Hepatocyte (in vitro differentiated cells): Measurements from ENCODE around the gene ARHGAP26. TPM values are rescaled to one million over a fixed set of nuclear protein-coding genes. Genes with fewer than 3 reads are reported as not detected.

Experiments used
- DNase-seq: peaks from one replicate; pipeline ENCODE4 v3.0.0-alpha.2; 2016; ENCODE audit warnings: low spot score
- H2AFZ ChIP-seq: fragments of 200-600 bp; sonication (generic); 2 replicates; pipeline ENCODE4 v1.6.0; 2016; ENCODE audit warnings: antibody characterized with exemption, mild to moderate bottlenecking
- H3K27ac ChIP-seq: fragments of 200-600 bp; sonication (generic); 2 replicates; pipeline ENCODE4 v1.5.1; 2016; ENCODE audit warnings: mild to moderate bottlenecking
- H3K27me3 ChIP-seq: fragments of 200-600 bp; sonication (generic); 2 replicates; pipeline ENCODE4 v1.6.1; 2016
- H3K36me3 ChIP-seq: fragments of 200-600 bp; sonication (generic); replicated peaks from 2 replicates; pipeline ENCODE4 v1.5.1; 2016; ENCODE audit warnings: low read depth; ENCODE audit not compliant: insufficient read depth
- H3K4me1 ChIP-seq: fragments of 200-600 bp; sonication (generic); 2 replicates; pipeline ENCODE4 v1.5.1; 2016; ENCODE audit warnings: mild to moderate bottlenecking, moderate library complexity; ENCODE audit not compliant: insufficient read depth
- H3K4me2 ChIP-seq: fragments of 200-600 bp; sonication (generic); 2 replicates; pipeline ENCODE4 v1.6.0; 2016
- H3K4me3 ChIP-seq: fragments of 200-600 bp; sonication (generic); 2 replicates; pipeline ENCODE4 v1.5.1; 2016; ENCODE audit warnings: mild to moderate bottlenecking
- H3K79me2 ChIP-seq: fragments of 200-600 bp; sonication (generic); 2 replicates; pipeline ENCODE4 v1.6.0; 2017; ENCODE audit warnings: mild to moderate bottlenecking
- H3K9me2 ChIP-seq: fragments of 200-600 bp; sonication (generic); replicated peaks from 2 replicates; pipeline ENCODE4 v1.6.0; 2017; ENCODE audit warnings: mild to moderate bottlenecking; ENCODE audit not compliant: insufficient read depth
- H3K9me3 ChIP-seq: fragments of 200-600 bp; sonication (generic); 2 replicates; pipeline ENCODE4 v1.5.1; 2016; ENCODE audit warnings: low read depth, mild to moderate bottlenecking
- H4K20me1 ChIP-seq: fragments of 200-600 bp; sonication (generic); 2 replicates; pipeline ENCODE4 v1.6.0; 2016; ENCODE audit warnings: mild to moderate bottlenecking; ENCODE audit not compliant: insufficient read depth, poor library complexity, severe bottlenecking
- EZH2 ChIP-seq: fragments of 200-600 bp; sonication (generic); IDR thresholded peaks from 2 replicates; pipeline ENCODE4 v1.6.1; 2016; ENCODE audit warnings: antibody characterized with exemption, mild to moderate bottlenecking, borderline replicate concordance
- EZH2phosphoT487 ChIP-seq: fragments of 200-600 bp; sonication (generic); IDR thresholded peaks from one replicate; pipeline ENCODE4 v1.6.1; 2018; ENCODE audit warnings: antibody characterized with exemption, mild to moderate bottlenecking, low read depth, moderate library complexity; ENCODE audit not compliant: unreplicated experiment, severe bottlenecking
- WGBS: methylation state at CpG from one replicate; pipeline ENCODE4 v1.1.6; 2016; ENCODE audit warnings: low lambda C conversion rate; ENCODE audit errors: missing lambda C conversion rate; 5-methylcytosine and 5-hydroxymethylcytosine counted together
- polyA plus RNA-seq: library from polyadenylated mRNA; unstranded; fragments of >200 nt; fragmentation: Nextera tagmentation; extraction: Ambion mirVana; gene quantifications from 2 replicates; pipeline ENCODE4 v1.2.1, GENCODE V29; 2016
- total RNA-seq: library from RNA; depleted of rRNA; stranded (reverse); fragments of >200 nt; gene quantifications from 2 replicates; pipeline ENCODE4 v1.2.3, GENCODE V29; 2014
- TF ChIP-seq, protein P1 (sequence below): fragments of 200-600 bp; sonication (generic); IDR thresholded peaks from 2 replicates; pipeline ENCODE4 v1.5.1; 2016; ENCODE audit warnings: antibody characterized with exemption, mild to moderate bottlenecking; ENCODE audit not compliant: poor library complexity

Gene ARHGAP26
- total and polyA plus RNA-seq, 2 experiments from 2014 or later: 16.5 to 19.8 TPM

DNA sequence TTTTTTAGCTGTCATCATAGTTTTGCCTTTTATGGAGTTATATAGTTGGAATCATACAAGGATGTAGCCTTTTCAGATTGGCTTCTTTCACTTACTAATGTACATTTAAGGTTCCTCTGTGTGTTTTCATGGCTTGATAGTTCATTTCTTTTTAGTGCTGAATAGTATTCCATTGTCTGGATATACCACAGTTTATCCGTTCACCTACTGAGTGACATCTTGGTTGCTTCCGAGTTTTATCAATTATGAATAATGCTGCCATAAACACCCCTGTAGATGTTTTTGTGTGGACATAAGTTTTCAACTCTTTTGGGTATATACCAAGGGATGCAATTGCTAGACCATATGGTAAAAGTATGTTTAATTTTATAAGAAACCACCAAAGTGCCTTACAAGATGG, 497.0 kb downstream of the ARHGAP26 start:
- no peak for TF ChIP-seq EZH2phosphoT487
- TF ChIP-seq, protein P1, sequence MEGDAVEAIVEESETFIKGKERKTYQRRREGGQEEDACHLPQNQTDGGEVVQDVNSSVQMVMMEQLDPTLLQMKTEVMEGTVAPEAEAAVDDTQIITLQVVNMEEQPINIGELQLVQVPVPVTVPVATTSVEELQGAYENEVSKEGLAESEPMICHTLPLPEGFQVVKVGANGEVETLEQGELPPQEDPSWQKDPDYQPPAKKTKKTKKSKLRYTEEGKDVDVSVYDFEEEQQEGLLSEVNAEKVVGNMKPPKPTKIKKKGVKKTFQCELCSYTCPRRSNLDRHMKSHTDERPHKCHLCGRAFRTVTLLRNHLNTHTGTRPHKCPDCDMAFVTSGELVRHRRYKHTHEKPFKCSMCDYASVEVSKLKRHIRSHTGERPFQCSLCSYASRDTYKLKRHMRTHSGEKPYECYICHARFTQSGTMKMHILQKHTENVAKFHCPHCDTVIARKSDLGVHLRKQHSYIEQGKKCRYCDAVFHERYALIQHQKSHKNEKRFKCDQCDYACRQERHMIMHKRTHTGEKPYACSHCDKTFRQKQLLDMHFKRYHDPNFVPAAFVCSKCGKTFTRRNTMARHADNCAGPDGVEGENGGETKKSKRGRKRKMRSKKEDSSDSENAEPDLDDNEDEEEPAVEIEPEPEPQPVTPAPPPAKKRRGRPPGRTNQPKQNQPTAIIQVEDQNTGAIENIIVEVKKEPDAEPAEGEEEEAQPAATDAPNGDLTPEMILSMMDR: no peak
- TF ChIP-seq EZH2: no peak
- H3K9me3 ChIP-seq: no peaks in the 10 kb centered on the region
- DNase-seq: no peak
- H3K4me3 ChIP-seq: no peak overlapping the region
- no peak overlapping the region for H3K27ac ChIP-seq
- H3K36me3 ChIP-seq: no peaks in the 10 kb centered on the region
- H3K4me1 ChIP-seq: no peaks in the 10 kb centered on the region
- no peaks in the 10 kb centered on the region for H3K27me3 ChIP-seq
- H2AFZ ChIP-seq: no peak overlapping the region
- H3K9me2 ChIP-seq: no peaks in the 10 kb centered on the region
- no peaks in the 10 kb centered on the region for H3K79me2 ChIP-seq
- H4K20me1 ChIP-seq: no peaks in the 10 kb centered on the region
- no peak overlapping the region for H3K4me2 ChIP-seq
- 98% methylated on average over 2 of the region's 2 CpGs for WGBS

DNA sequence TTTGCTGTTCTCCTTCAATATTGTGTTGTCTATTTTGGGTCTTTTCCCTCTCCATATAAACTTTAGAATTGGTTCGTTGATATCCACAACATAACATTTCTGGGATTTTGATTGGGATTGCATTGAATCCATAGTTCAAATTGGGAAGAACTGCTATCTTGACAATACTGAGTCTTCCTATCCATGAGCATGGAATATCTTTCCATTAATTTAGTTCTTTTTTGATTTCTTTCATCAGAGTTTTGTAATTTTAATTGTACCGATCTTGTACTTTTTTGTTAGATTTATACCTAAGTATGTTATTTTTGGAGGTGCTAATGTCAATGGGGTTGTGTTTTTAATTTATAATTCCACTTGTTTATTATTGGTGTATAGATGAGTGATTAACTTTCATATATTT, 498.2 kb downstream of the ARHGAP26 start:
- no peak for DNase-seq
- Histone ChIP-seq H2AFZ (no peak overlapping the region), H3K27me3 (no peaks in the 10 kb centered on the region), H3K79me2 (no peaks in the 10 kb centered on the region), H4K20me1 (no peaks in the 10 kb centered on the region), H3K9me3 (no peaks in the 10 kb centered on the region), H3K4me2 (no peak overlapping the region), H3K4me3 (no peak overlapping the region), H3K27ac (no peak overlapping the region), H3K9me2 (no peaks in the 10 kb centered on the region), H3K4me1 (no peaks in the 10 kb centered on the region), H3K36me3 (no peaks in the 10 kb centered on the region)
- TF ChIP-seq EZH2 (no peak), EZH2phosphoT487 (no peak)
- TF ChIP-seq, protein P1: no peak
- whole genome bisulfite sequencing: 95% methylated on average over 2 of the region's 2 CpGs

DNA sequence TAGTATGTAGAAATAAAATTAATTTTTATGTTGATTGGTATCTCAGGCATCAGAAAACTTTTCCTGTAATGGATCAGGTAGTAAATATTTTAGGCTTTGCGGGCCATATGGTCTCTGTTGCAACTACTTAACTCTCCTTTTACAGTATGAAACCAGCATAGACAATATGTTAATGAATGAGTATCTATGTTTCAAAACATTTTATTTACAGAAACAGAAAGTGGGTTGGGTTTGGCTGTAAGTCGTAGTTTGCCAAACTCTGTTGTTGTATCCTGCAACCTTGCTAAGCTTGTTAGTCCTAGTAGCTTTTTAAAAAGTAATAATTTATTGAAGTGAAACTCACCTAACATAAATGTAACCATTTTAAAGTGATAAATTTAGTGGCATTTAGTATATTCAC, 501.3 kb downstream of the ARHGAP26 start:
- H3K4me2 ChIP-seq: no peak overlapping the region
- WGBS: 89% methylated on average over 2 of the region's 2 CpGs

More for the DNA sequence above, 501.3 kb downstream of the ARHGAP26 start:
- Histone ChIP-seq H3K9me3 (no peaks in the 10 kb centered on the region), H3K9me2 (no peaks in the 10 kb centered on the region), H4K20me1 (no peaks in the 10 kb centered on the region), H3K27me3 (no peaks in the 10 kb centered on the region), H3K79me2 (no peaks in the 10 kb centered on the region), H2AFZ (no peak overlapping the region), H3K4me1 (no peaks in the 10 kb centered on the region), H3K4me3 (no peak overlapping the region), H3K27ac (no peak overlapping the region), H3K36me3 (no peaks in the 10 kb centered on the region)
- TF ChIP-seq EZH2 (no peak), EZH2phosphoT487 (no peak)
- TF ChIP-seq, protein P1: no peak
- no peak for DNase-seq
